GM18951 (cell line): Measurements from ENCODE around the gene SH3BGRL3.

Experiments
- POLR2A ChIP-seq: IDR thresholded peaks from 4 replicates; pipeline ENCODE4 v1.6.1; 2011; ENCODE audit warnings: mild to moderate bottlenecking; ENCODE audit not compliant: insufficient read length, insufficient read depth; ENCODE audit errors: extremely low read depth
- in situ Hi-C: fragments of 300-500 bp; cut with MboI; formaldehyde crosslinking; loops from one replicate; pipeline ENCODE4 v1.12.0; 2022; ENCODE audit warnings: low sequenced_read_pairs, mixed read lengths, inconsistent platforms; ENCODE audit not compliant: unreplicated experiment

The SH3BGRL3 gene

GRCh38 chr1:26268290-26269197 is 11.3 kb upstream of the SH3BGRL3 start:
- in situ Hi-C loops: no loop called here
- TF ChIP-seq POLR2A: no peak

GRCh38 chr1:26269198-26269550 is 10.7 kb upstream of the SH3BGRL3 start:
- in situ Hi-C loops: no loop called here

GRCh38 chr1:26274801-26275425 is 5.0 kb upstream of the SH3BGRL3 start:
- in situ Hi-C loops: no loop called here

More at GRCh38 chr1:26269198-26269550, 10.7 kb upstream of the SH3BGRL3 start:
- no peak for TF ChIP-seq POLR2A

GRCh38 chr1:26275580-26276431 is 4.1 kb upstream of the SH3BGRL3 start:
- TF ChIP-seq POLR2A: no peak
- in situ Hi-C loops: no loop called here

More at GRCh38 chr1:26274801-26275425, 5.0 kb upstream of the SH3BGRL3 start:
- TF ChIP-seq POLR2A: no peak

GRCh38 chr1:26276432-26276838 is 3.5 kb upstream of the SH3BGRL3 start:
- TF ChIP-seq POLR2A: no peak
- in situ Hi-C loops: no loop called here

- no peak for TF ChIP-seq POLR2A
- in situ Hi-C loops: no loop called here
Measured at GRCh38 chr1:26277261-26277661, 2.6 kb upstream of the SH3BGRL3 start.

GRCh38 chr1:26277719-26278118 is 2.2 kb upstream of the SH3BGRL3 start:
- TF ChIP-seq POLR2A: no peak
- in situ Hi-C loops: no loop called here

GRCh38 chr1:26278303-26278702 is 1.6 kb upstream of the SH3BGRL3 start:
- no peak for TF ChIP-seq POLR2A
- in situ Hi-C loops: no loop called here

GRCh38 chr1:26278724-26279455 is 996 bp upstream of the SH3BGRL3 start:
- in situ Hi-C loops: no loop called here
- no peak for TF ChIP-seq POLR2A

- no peak for TF ChIP-seq POLR2A
- in situ Hi-C loops: no loop called here
Measured at GRCh38 chr1:26280333-26281042, 602 bp downstream of the SH3BGRL3 start.

GRCh38 chr1:26281091-26281958 is 1.4 kb downstream of the SH3BGRL3 start:
- peak; percentile 19 for TF ChIP-seq POLR2A

More at GRCh38 chr1:26281091-26281958, 1.4 kb downstream of the SH3BGRL3 start:
- in situ Hi-C loops: no loop called here
